Endodermal cell (in vitro differentiated cells): ENCODE measurements around the gene DUS1L. TPM values are rescaled to one million over a fixed set of nuclear protein-coding genes. Genes with fewer than 3 reads are reported as not detected.

Experiments used
- DNase-seq: peaks from one replicate; pipeline ENCODE4 v3.0.0-alpha.2; 2017
- H3K27ac ChIP-seq: 2 replicates; pipeline ENCODE4 v1.5.1; 2013; ENCODE audit warnings: mild to moderate bottlenecking, low read depth, low read length, moderate library complexity
- H3K27me3 ChIP-seq: 2 replicates; pipeline ENCODE4 v1.6.1; 2013; ENCODE audit warnings: mild to moderate bottlenecking, low read length, moderate library complexity; ENCODE audit not compliant: insufficient read depth, control insufficient read depth, poor library complexity, severe bottlenecking
- H3K36me3 ChIP-seq: 2 replicates; pipeline ENCODE4 v1.7.0; 2013; ENCODE audit warnings: mild to moderate bottlenecking, low read length, moderate library complexity; ENCODE audit not compliant: control insufficient read depth, insufficient read depth
- H3K4me1 ChIP-seq: one replicate; pipeline ENCODE4 v1.7.0; 2013; ENCODE audit warnings: low read length; ENCODE audit not compliant: control insufficient read depth, insufficient read depth
- H3K4me3 ChIP-seq: 2 replicates; pipeline ENCODE4 v1.5.1; 2013; ENCODE audit warnings: mild to moderate bottlenecking, low read length, moderate library complexity
- H3K9ac ChIP-seq: 2 replicates; pipeline ENCODE4 v1.6.1; 2013; ENCODE audit warnings: mild to moderate bottlenecking, low read length, moderate library complexity; ENCODE audit not compliant: poor library complexity, severe bottlenecking; ENCODE audit errors: extremely low read depth
- H3K9me3 ChIP-seq: 2 replicates; pipeline ENCODE4 v1.6.1; 2013; ENCODE audit warnings: mild to moderate bottlenecking, low read length, moderate library complexity; ENCODE audit not compliant: control insufficient read depth
- H3K27ac Mint-ChIP-seq: 2 replicates; pipeline ENCODE4 v1.8.0; 2020; ENCODE audit warnings: mixed read lengths
- H3K27me3 Mint-ChIP-seq: 2 replicates; pipeline ENCODE4 v1.8.0; 2021; ENCODE audit warnings: mild to moderate bottlenecking, mixed read lengths; ENCODE audit not compliant: insufficient read depth
- H3K36me3 Mint-ChIP-seq: 2 replicates; pipeline ENCODE4 v1.8.0; 2020; ENCODE audit warnings: low read depth, mixed read lengths
- H3K4me1 Mint-ChIP-seq: 2 replicates; pipeline ENCODE4 v1.8.0; 2020; ENCODE audit warnings: mixed read lengths
- H3K4me3 Mint-ChIP-seq: 2 replicates; pipeline ENCODE4 v1.8.0; 2020; ENCODE audit warnings: mild to moderate bottlenecking, moderate library complexity, mixed read lengths
- H3K9me3 Mint-ChIP-seq: 2 replicates; pipeline ENCODE4 v1.8.0; 2020; ENCODE audit warnings: mild to moderate bottlenecking, mixed read lengths
- WGBS, 2 experiments: methylation state at CpG; one replicate each; pipeline versions ENCODE4 v1.1.5 to v1.1.7; 2013; ENCODE audit warnings: missing lambda C conversion rate in 2 of 2, mixed read lengths in 1 of 2; ENCODE audit not compliant: insufficient coverage in 1 of 2, insufficient read length in 1 of 2; 5-methylcytosine and 5-hydroxymethylcytosine counted together
- total RNA-seq, 2 donors: library from RNA; stranded (reverse); fragmentation: NEBNext Ultra II Directional in 1 of 2; extraction: Animal tissue kit (Norgen Biotek cat#: 25700) in 1 of 2; gene quantifications; 2 replicates in 1 of 2; 3 replicates in 1 of 2; pipeline ENCODE4 v1.2.1, GENCODE V29; 2021
- TF ChIP-seq, protein P1 (sequence below): fragments of 200-600 bp; sonication (generic); conservative IDR thresholded peaks from 2 replicates; pipeline ENCODE4 v1.5.0; 2021; ENCODE audit warnings: antibody characterized with exemption, mild to moderate bottlenecking

The DUS1L gene
- total RNA-seq, 2 donors from 2014 or later, result 85.3 to 108 TPM

DNA sequence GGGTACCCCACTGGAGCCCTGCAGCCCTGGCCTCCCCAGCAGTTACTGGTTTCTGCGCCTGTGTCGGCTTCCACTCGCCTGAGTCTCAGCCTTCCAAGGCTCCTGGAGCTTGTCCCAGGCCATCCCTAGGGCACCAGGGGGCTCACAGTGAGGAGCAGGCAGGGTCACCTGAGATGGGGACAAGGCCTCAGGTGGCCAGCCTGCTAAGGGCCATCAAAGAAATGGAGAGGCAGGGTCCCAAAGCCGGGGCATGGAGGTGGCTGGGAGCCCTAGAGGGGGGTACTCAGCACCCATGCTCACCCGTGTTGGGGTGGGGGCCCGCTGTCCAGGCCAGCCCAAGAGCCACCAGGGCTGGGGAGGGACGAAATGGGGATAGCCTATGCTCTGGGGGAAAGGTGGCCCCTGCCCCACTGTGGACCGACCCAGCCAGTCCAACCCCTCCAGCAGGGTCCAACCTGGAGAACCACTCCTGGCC, 31.1 kb upstream of the DUS1L start:
- peaks cover 17% of the 10 kb centered on the region for H3K4me1 ChIP-seq
- no peaks in the 10 kb centered on the region for H3K9me3 ChIP-seq
- Mint-ChIP-seq H3K9me3 (no peaks in the 10 kb centered on the region), H3K27me3 (no peaks in the 10 kb centered on the region), H3K27ac (no peak overlapping the region), H3K4me3 (peak overlapping the region; percentile 68), H3K4me1 (peaks cover 19% of the 10 kb centered on the region), H3K36me3 (peaks cover 13% of the 10 kb centered on the region)
- H3K4me3 ChIP-seq, result peak overlapping the region; percentile 88
- TF ChIP-seq, protein P1, sequence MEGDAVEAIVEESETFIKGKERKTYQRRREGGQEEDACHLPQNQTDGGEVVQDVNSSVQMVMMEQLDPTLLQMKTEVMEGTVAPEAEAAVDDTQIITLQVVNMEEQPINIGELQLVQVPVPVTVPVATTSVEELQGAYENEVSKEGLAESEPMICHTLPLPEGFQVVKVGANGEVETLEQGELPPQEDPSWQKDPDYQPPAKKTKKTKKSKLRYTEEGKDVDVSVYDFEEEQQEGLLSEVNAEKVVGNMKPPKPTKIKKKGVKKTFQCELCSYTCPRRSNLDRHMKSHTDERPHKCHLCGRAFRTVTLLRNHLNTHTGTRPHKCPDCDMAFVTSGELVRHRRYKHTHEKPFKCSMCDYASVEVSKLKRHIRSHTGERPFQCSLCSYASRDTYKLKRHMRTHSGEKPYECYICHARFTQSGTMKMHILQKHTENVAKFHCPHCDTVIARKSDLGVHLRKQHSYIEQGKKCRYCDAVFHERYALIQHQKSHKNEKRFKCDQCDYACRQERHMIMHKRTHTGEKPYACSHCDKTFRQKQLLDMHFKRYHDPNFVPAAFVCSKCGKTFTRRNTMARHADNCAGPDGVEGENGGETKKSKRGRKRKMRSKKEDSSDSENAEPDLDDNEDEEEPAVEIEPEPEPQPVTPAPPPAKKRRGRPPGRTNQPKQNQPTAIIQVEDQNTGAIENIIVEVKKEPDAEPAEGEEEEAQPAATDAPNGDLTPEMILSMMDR, result no peak
- H3K27ac ChIP-seq, result peak overlapping the region; percentile 49
- peaks cover 39% of the 10 kb centered on the region for H3K36me3 ChIP-seq
- 56% methylated on average over 8 of the region's 8 CpGs; no CpG with 5 or more reads in 1 of the 2 experiments for WGBS, 2 experiments
- H3K27me3 ChIP-seq, result no peaks in the 10 kb centered on the region
- no peak for DNase-seq
- peak overlapping the region; percentile 67 for H3K9ac ChIP-seq

DNA sequence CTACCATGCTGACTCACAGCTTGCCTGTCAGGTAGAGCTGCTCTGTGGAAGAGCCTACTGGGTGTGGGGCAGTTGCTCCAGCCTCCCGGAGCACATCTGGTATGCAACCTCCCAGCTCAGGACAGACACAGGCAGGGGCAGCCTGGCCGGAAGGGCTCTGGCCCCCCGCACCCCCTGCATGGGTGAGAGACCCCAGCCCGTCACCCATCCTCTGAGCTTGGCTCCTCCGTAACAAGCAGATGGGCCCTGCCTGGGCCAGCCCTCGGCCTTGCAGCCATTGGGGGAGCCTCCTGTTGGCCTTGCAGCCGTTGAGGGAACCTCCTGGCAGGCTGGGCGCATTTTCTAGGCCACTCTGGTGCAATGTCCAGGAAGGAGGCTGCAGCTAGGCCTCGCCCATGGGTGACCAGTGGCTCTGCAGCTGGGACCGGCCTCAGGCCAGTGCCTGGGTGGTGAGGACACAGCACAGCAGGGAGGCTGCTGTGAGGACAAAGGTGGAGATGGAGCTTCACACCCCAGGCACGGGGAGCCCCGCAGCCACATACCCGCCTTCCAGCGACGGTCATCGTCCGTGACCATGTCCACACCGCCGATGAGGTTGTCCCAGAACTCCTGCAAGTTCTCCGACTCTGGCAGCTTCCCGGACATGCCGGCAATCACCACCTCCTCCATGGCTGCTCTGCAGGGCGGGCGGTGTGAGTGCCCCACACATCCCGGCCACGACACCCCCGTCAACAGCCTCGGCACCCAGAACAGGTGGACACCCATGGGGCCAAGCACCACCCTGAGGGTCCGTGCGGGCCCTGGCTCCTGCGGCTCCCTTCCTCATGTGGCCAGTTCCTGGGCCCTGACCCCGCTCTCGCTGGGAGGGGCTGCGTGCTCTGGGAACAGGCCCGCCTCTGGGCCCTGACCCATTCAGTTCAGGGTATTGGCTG, 30.4 kb upstream of the DUS1L start:
- Mint-ChIP-seq H3K4me1 (peaks cover 15% of the 10 kb centered on the region), H3K27me3 (no peaks in the 10 kb centered on the region), H3K9me3 (no peaks in the 10 kb centered on the region), H3K36me3 (peaks cover 17% of the 10 kb centered on the region), H3K4me3 (peak overlapping the region; percentile 68), H3K27ac (no peak overlapping the region)
- DNase-seq, result no peak
- Histone ChIP-seq H3K4me3 (peak overlapping the region; percentile 88), H3K4me1 (peaks cover 17% of the 10 kb centered on the region), H3K27ac (peak overlapping the region; percentile 17), H3K36me3 (peaks cover 43% of the 10 kb centered on the region), H3K27me3 (no peaks in the 10 kb centered on the region), H3K9ac (peak overlapping the region; percentile 67), H3K9me3 (no peaks in the 10 kb centered on the region)
- 86 to 93% methylated on average over 26 to 35 of the region's 35 CpGs for WGBS, 2 experiments
- TF ChIP-seq, protein P1, result no peak

DNA sequence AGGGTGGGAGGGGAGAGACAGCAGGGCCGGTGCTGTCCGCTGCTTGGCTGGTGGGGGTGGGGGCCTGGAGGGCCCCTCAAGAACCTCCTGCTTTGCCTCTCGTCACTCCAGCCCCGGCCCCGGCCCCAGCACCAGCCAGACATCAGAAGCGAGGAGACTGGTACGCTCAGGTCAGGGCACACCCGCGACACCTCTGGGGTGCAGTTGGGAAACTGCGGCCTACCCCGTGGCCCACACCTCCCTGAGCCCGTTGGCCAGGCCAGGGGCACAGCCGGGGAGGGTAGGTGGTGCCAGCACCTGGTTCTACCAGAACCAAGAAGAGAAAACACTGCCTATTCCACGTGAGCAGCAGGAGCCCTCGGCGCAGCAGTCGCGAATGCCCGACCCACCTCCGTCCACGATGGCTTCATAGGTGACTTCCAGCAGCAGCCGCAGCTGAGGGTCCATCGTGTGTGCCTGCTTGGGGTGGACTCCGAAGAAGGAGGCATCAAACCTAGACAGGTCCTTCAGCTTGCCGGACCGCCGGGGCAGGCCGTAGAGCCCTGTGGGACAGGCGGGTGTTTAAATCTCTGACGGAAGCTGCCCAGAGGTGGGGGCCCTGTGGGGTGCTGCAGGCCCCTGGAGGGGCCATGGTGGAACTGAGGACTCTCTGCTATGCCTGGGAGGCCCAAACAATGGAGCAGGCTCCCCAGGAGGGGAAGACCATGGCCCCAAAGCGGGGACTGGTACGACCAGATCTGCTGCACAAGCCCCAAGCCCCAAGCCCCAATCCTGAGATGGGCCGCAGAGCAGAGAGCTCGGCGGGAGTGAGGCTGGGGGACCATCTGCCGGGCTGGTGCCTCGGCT, 29.6 kb upstream of the DUS1L start:
- TF ChIP-seq, protein P1, result no peak
- 93 to 95% methylated on average over 27 to 37 of the region's 37 CpGs for WGBS, 2 experiments
- peaks cover 17% of the 10 kb centered on the region for H3K4me1 ChIP-seq
- Mint-ChIP-seq H3K36me3 (peaks cover 22% of the 10 kb centered on the region), H3K9me3 (no peaks in the 10 kb centered on the region), H3K4me1 (peaks cover 9% of the 10 kb centered on the region), H3K4me3 (peak overlapping the region; percentile 68), H3K27ac (no peak overlapping the region), H3K27me3 (no peaks in the 10 kb centered on the region)
- H3K4me3 ChIP-seq, result peak overlapping the region; percentile 45
- no peaks in the 10 kb centered on the region for H3K9me3 ChIP-seq
- no peak for DNase-seq
- H3K9ac ChIP-seq, result no peak overlapping the region
- no peaks in the 10 kb centered on the region for H3K27me3 ChIP-seq
- no peak overlapping the region for H3K27ac ChIP-seq
- H3K36me3 ChIP-seq, result peaks cover 49% of the 10 kb centered on the region
